NT2/D1 (cell line): ENCODE measurements around the gene PDGFD.

Experiments used
- DNase-seq: peaks from one replicate; pipeline ENCODE4 v3.0.0-alpha.2; 2011; ENCODE audit warnings: low read depth, low spot score
- H3K27me3 ChIP-seq: 2 replicates; pipeline ENCODE4 v1.6.0; 2011; ENCODE audit warnings: mild to moderate bottlenecking; ENCODE audit not compliant: insufficient read length, insufficient read depth
- H3K36me3 ChIP-seq: 2 replicates; pipeline ENCODE4 v1.6.1; 2011; ENCODE audit warnings: mild to moderate bottlenecking, low read length, mixed read lengths; ENCODE audit not compliant: insufficient read depth, insufficient read length
- H3K4me1 ChIP-seq: 2 replicates; pipeline ENCODE4 v1.5.1; 2011; ENCODE audit not compliant: insufficient read depth, insufficient read length
- H3K4me3 ChIP-seq: 2 replicates; pipeline ENCODE4 v1.5.1; 2011; ENCODE audit warnings: low read depth; ENCODE audit not compliant: insufficient read length
- H3K9ac ChIP-seq: 2 replicates; pipeline ENCODE4 v1.6.0; 2011; ENCODE audit warnings: low read depth; ENCODE audit not compliant: insufficient read length
- H3K9me3 ChIP-seq: 2 replicates; pipeline ENCODE4 v1.5.1; 2011; ENCODE audit warnings: mild to moderate bottlenecking, low read length; ENCODE audit not compliant: insufficient read depth
- SUZ12 ChIP-seq: IDR thresholded peaks from 2 replicates; pipeline ENCODE4 v1.6.1; 2011; ENCODE audit not compliant: insufficient read length, insufficient read depth; ENCODE audit errors: extremely low read depth
- YY1 ChIP-seq: IDR thresholded peaks from 2 replicates; pipeline ENCODE4 v1.6.1; 2011; ENCODE audit not compliant: insufficient read length, insufficient read depth
- ZNF274 ChIP-seq: IDR thresholded peaks from 2 replicates; pipeline ENCODE4 v1.6.1; 2011; ENCODE audit warnings: mild to moderate bottlenecking, low read depth, low read length

PDGFD gene

GRCh38 chr11:104142698-104143097 lies 21.2 kb downstream of the PDGFD start:
- DNase-seq = no peak
- no peaks in the 10 kb centered on the region for H3K36me3 ChIP-seq
- no peaks in the 10 kb centered on the region for H3K27me3 ChIP-seq
- H3K9me3 ChIP-seq = no peaks in the 10 kb centered on the region
- H3K4me3 ChIP-seq = no peak overlapping the region
- TF ChIP-seq SUZ12 (no peak), ZNF274 (no peak), YY1 (no peak)
- H3K4me1 ChIP-seq = no peaks in the 10 kb centered on the region
- no peak overlapping the region for H3K9ac ChIP-seq

- Histone ChIP-seq H3K4me1 (no peaks in the 10 kb centered on the region), H3K36me3 (no peaks in the 10 kb centered on the region), H3K9me3 (peaks cover 8% of the 10 kb centered on the region; the same call in 1 of the 2 replicates), H3K27me3 (no peaks in the 10 kb centered on the region), H3K4me3 (no peak overlapping the region), H3K9ac (no peak overlapping the region)
- DNase-seq = no peak
- TF ChIP-seq ZNF274 (no peak), SUZ12 (no peak), YY1 (no peak)
These were observed 27.1 kb downstream of the PDGFD start for GRCh38 chr11:104136861-104137260.

- Histone ChIP-seq H3K36me3 (no peaks in the 10 kb centered on the region), H3K9ac (no peak overlapping the region), H3K27me3 (no peaks in the 10 kb centered on the region), H3K4me3 (no peak overlapping the region), H3K9me3 (peaks cover 8% of the 10 kb centered on the region; the same call in 1 of the 2 replicates), H3K4me1 (no peaks in the 10 kb centered on the region)
- DNase-seq = no peak
- TF ChIP-seq ZNF274 (no peak), SUZ12 (no peak), YY1 (no peak)
These were observed 29.2 kb downstream of the PDGFD start for GRCh38 chr11:104134745-104135144.

GRCh38 chr11:104130161-104130560 lies 33.8 kb downstream of the PDGFD start:
- H3K4me1 ChIP-seq = no peaks in the 10 kb centered on the region
- DNase-seq = no peak
- no peak overlapping the region for H3K9ac ChIP-seq
- H3K27me3 ChIP-seq = no peaks in the 10 kb centered on the region
- TF ChIP-seq YY1 (no peak), ZNF274 (no peak), SUZ12 (no peak)
- no peak overlapping the region for H3K4me3 ChIP-seq
- no peaks in the 10 kb centered on the region for H3K36me3 ChIP-seq
- H3K9me3 ChIP-seq = peaks cover 8% of the 10 kb centered on the region; the same call in 1 of the 2 replicates

GRCh38 chr11:104129145-104129544 lies 34.8 kb downstream of the PDGFD start:
- no peak overlapping the region for H3K4me3 ChIP-seq
- H3K9me3 ChIP-seq = peaks cover 8% of the 10 kb centered on the region; the same call in 1 of the 2 replicates
- no peak for DNase-seq
- H3K36me3 ChIP-seq = no peaks in the 10 kb centered on the region
- no peak overlapping the region for H3K9ac ChIP-seq
- TF ChIP-seq YY1 = no peak
- TF ChIP-seq ZNF274 = no peak
- TF ChIP-seq SUZ12 = no peak
- H3K27me3 ChIP-seq = no peaks in the 10 kb centered on the region
- H3K4me1 ChIP-seq = no peaks in the 10 kb centered on the region

- Histone ChIP-seq H3K27me3 (no peaks in the 10 kb centered on the region), H3K36me3 (no peaks in the 10 kb centered on the region), H3K9me3 (peaks cover 6% of the 10 kb centered on the region; the same call in 1 of the 2 replicates), H3K9ac (no peak overlapping the region), H3K4me3 (no peak overlapping the region), H3K4me1 (no peaks in the 10 kb centered on the region)
- TF ChIP-seq ZNF274 = no peak
- no peak for TF ChIP-seq SUZ12
- no peak for TF ChIP-seq YY1
- no peak for DNase-seq
These were observed 36.1 kb downstream of the PDGFD start for GRCh38 chr11:104127828-104128227.

GRCh38 chr11:104126464-104126863 lies 37.5 kb downstream of the PDGFD start:
- H3K9me3 ChIP-seq = no peaks in the 10 kb centered on the region
- no peaks in the 10 kb centered on the region for H3K36me3 ChIP-seq
- H3K9ac ChIP-seq = no peak overlapping the region
- H3K4me1 ChIP-seq = no peaks in the 10 kb centered on the region
- TF ChIP-seq YY1 (no peak), SUZ12 (no peak), ZNF274 (no peak)
- no peak for DNase-seq
- H3K4me3 ChIP-seq = no peak overlapping the region
- no peaks in the 10 kb centered on the region for H3K27me3 ChIP-seq

- TF ChIP-seq ZNF274 (no peak), YY1 (no peak), SUZ12 (no peak)
- Histone ChIP-seq H3K4me1 (no peaks in the 10 kb centered on the region), H3K27me3 (no peaks in the 10 kb centered on the region), H3K36me3 (no peaks in the 10 kb centered on the region), H3K9ac (no peak overlapping the region), H3K9me3 (no peaks in the 10 kb centered on the region), H3K4me3 (no peak overlapping the region)
- no peak for DNase-seq
These were observed 39.0 kb downstream of the PDGFD start for GRCh38 chr11:104124979-104125378.
